NCI-H1105 (cell line): Measurements from ENCODE around the gene TRIP11.

ENCODE experiments used
- DNase-seq: peaks from one replicate; lab custom pipeline; 2025; lab: John Stamatoyannopoulos, UW

Gene TRIP11

DNA sequence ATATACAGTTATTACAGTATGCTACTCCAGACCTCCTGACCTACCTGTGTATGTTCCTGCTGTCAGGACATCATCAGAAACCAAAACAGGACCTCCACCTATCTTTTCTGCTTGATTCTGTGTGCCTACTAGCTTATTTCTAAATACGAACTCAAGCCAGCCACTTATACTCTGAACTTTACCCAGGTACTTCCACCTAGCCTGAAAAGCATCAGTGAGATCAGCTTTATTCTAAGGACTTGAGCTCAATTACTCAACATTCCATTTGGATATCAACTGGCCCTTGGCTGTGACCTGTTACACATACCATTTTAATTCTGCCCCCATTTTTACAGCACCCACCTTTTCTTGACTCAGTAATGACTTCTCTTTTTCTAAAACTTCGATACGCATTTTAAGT is 29.2 kb downstream of the TRIP11 start:
- no peak for DNase-seq

GRCh38 chr14:92009604-92010003 is 30.3 kb downstream of the TRIP11 start:
- DNase-seq = no peak

DNA sequence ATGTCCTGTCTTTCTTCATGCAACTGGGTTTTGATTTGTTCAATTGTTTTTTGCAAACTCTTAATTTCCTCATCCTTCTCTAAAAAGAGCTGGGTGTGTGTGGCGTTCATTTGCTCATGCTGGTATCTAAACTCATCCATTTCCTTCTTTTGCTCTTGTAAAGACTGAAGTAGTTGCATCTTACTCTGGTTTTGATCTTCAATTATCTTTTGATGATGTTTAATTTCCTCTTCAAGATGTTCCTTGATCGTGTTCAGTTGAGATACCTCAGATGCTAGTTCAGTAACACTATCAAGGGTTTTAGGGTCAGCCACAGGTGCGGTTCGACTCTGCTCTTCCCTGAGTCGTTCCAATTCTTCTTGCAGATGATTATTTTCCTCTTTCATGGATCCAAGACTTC is 34.8 kb downstream of the TRIP11 start:
- DNase-seq = no peak

DNA sequence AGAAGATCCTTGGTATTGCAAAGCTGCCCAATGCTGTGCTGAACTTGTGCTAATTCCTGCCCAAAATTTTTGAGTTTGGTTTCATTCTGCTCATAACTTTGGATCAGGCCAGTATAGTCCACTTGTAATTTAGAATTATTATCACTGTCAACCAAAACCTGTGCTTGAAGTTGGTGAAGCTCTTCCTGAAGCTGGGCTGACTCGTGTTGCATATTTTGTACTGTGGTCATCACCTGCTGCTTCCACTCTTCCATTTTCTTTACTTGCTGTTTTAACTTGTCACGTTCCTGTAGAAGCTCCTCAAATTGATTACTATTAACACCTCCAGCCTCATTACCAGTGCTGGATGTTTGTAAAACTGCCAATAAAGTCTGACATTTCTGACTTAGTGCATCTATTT is 35.8 kb downstream of the TRIP11 start:
- no peak for DNase-seq

GRCh38 chr14:91998667-91999570 is 40.9 kb downstream of the TRIP11 start:
- no peak for DNase-seq

GRCh38 chr14:91997492-91997891 is 42.4 kb downstream of the TRIP11 start:
- DNase-seq = no peak

DNA sequence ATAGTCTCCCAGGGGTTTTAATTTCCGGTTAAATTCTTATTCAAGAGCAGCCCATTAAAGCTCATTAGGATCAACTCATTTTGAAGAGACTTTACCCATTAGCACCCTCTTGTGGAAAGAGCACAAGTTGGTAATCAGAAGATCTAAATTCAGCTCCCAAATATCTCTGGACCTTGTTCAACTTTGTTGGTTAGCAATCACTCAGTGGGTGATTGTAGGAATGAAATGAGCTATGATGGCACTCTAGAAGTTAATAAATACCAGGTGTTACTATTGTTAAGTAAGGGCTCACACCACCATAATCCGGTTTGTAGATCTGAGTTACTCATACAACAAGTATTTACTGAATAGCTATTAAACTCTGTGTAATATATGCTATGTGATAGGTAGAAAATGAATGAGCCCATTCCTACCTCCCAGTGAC is 42.9 kb downstream of the TRIP11 start:
- DNase-seq = peak; percentile 59

DNA sequence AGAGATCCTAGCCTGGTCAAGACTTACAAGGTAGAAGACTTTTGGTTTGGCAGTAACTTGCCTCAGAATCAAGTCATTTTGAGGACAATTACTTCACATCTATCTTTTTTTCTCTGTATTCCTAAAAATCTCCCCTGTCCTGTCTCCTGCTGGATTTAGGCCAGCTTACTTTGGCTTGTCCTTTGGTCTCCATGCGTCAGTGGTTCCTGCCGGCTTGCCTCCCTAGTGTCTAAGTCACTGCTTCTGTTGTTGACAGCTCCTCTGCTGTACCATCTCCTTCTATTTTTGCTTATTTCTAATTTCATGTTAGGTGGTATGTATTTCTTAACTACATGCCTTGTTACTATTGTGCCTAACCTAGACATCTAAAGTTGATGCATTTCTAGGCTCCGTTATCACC is 52.7 kb downstream of the TRIP11 start:
- DNase-seq = no peak

DNA sequence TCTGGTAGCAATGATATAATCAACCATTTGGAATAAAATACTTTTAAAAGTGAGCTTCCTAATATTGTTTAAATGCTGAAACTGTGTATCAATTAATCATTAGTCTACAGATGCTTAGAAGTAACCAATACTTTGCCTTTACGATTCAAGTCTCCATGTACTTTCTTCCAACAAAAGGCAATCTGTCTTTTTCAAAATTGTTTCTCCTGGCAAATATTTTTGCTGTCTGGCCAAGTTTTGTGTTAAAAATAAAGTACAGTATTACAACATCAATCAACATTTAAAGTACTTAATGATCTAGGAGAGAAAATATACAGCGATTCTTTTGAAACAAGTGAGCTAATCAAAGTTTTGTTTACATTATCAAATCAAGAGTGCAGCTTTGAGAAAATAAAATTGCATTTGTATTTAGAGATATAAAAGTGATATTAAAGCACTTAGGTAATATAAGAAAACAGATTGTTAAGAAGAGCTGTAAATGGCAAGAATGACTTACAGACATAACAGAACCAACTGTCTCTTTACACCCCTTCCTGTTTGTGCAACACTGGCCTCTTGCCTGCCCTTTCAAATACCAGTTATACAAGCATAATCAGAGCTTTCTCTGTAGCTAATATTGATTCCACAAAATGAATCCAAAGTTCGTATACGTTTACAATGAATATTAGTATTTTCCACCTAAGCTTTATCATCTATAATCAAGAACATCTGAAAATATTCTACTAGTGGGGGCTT is 54.2 kb downstream of the TRIP11 start:
- no peak for DNase-seq

DNA sequence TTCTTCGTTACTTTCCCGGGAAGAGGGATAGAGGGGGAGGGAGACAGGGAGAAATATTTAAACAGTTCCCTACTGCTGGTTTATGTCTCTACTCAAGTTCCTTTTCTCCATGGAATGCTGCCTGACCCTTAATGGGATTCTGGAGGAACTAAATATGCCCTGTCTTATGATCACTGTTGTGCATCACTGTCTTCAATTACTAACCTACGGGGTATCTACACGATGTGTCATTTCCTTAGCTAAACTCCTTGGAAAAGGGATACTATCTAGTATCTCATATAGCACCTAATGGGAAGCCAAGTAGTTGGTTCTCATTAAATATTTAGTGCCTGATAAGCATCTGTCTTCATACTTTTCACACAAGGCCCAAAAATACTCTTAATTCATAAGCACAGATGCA is 54.9 kb downstream of the TRIP11 start:
- no peak for DNase-seq

DNA sequence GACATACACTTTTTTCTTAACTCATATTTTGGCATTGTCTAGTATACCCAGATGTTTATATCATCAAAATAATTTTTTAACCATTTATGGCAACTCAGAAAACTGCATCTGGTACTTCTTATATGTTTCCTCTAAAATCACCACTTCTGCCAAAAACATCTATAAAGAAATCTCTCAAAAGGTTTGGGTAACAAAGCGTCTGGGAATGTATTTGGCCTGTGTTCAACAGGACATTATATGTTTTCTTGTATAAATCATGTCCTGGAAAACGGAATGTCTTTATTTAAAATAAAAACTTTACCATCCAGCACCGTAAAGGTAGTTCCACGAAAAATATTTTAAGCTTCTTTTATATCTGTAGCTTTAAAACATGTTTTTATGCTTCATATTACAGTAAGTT is 56.3 kb downstream of the TRIP11 start:
- no peak for DNase-seq

- no peak for DNase-seq
These were observed 59.7 kb downstream of the TRIP11 start for GRCh38 chr14:91980157-91980556.

- DNase-seq = no peak
These were observed 62.0 kb downstream of the TRIP11 start for GRCh38 chr14:91977884-91978283.

GRCh38 chr14:91975763-91976162 is 64.1 kb downstream of the TRIP11 start:
- DNase-seq = no peak

DNA sequence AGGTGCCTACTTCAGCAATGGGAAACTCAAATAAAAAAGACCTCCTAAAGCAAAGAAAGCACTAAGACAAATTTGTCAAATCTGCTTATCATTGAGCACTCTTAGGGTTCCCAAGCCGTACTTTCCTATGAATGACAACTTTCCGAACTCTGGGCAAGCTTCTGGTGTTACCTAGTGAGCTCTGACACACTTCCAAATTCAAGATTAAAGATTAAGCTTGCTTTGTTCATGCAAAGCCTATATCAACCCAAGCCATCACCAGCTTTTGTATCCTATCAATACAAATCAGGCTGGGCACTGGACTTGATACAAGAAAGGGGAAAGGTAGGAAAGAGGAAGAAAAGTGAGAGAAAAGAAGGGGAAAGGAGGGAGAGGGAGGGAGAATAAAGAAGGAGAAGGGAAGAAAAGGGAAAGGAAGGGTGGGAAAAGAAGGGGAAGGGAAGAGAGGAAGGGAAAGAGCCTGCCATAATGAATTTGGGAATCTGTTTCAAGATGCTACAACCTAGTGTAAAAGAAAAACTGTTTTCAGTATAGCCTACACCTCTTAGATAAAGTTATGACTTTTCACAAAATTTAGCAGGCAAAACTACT is 68.6 kb downstream of the TRIP11 start:
- DNase-seq = no peak

DNA sequence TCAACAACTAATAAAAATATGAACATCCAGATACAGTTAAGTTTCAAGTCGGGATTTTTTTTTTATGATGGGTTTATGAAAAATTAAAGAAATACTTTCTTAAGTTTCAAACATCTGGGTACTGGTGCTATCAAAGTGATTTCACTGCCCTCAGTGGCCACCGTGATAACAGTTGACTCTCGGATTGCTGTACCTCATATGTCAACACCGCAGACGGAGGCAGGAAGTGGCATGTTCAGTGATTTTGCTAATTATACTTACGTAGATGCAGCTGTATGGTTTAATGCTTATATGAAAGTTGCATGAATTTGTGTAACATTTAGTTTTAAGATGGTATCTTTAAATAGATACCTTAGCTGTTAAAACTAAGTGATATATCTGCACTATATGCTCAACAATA is 71.6 kb downstream of the TRIP11 start:
- no peak for DNase-seq

- DNase-seq = no peak
These were observed 75.1 kb downstream of the TRIP11 start for GRCh38 chr14:91964724-91965123.

DNA sequence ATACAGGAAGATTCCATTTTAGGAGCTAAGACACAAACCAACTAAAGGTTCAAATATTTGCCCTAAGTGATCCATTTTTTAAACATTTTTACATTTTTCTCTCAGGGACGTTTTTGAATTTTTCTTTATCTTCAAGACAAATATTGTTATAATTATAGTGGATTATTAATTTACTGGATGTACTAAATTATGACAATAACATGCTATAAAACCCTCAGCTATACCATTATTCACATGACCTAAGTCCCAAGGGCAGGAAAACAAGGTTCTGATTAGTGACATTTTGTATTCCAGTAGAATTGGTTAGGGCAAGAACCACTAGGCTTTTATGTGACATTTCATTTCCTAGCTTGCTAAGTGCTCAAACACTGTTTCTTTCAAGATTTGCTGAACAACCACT is 75.8 kb downstream of the TRIP11 start:
- DNase-seq = no peak

DNA sequence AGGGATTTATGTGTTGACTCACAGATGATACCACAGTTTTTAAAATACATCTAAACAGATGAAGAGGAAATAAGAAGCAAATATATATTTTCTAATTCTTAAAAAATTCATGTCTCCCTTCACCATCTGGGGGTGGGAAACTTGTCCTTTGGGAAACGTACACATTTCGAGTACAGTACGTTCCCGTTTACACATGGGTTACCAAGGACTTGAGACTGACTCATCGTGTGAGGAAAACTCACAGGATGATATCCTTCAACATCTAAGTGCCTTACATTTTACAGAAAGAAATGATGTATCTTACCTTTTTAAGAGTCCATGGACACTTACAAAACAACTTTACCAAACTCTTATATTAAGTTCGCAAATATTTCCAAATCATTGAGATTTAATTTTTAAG is 76.4 kb downstream of the TRIP11 start:
- no peak for DNase-seq

DNA sequence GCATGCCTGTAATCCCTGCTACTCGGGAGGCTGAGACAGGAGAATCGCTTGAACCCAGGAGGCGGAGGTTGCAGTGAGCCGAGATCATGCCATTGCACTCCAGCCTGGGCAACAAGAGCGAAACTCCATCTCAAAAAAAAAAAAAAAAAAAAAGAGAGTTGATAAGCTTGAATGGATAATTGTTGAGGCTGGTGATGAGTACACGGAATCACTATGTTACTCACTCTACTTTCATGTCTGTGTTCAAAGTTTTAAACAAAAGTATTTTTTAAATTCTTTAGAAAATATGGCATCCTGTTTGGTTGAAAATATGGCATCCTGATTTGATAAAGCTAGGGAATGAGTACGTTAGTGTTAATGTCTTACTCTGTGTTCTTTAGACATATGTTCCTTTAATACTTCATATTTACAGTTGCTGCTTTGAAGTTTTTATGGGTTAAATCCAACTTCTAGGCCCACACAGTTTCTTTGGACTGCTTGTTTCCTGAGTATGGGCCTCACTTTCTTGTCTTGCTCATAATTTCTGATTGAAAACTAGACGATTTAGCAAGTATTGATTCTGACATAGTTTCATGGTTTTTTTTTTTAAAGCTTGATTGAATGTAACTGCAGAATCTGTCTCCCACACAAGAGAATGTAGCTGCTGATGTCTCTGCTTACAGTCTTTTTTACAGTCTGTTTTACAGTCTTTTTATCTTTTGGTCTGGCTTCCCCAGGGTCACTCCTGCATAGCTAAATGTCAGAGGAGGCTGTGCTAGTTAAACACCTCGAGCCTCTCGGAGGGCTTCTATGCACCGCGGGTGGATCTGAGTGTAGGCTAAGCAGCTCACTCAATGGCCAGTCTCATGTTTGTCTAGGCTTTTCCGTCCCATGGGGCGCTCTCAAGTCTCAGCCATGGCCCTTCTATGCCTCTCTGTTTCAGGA is 78.3 kb downstream of the TRIP11 start:
- no peak for DNase-seq

DNA sequence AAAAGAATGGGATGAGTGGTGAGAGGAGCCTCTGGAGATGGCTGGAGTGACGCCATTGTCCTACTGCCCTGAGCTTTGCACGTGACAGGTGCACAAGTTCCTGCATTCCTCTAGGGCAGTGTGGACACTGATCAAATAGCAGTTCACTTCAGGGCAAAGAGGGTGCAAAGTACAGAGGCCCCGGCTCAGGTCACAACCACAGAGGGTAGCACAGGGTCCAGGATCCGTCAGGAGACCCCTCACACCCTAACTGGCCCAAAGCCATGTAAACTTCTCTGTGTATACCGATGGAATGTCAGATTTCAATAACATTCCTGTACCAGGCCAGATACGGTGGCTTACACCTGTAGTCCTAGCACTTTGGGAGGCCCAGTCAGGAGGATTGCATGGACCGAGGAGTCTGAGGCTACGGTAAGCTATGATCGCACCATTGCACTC is 82.0 kb downstream of the TRIP11 start:
- DNase-seq = no peak

GRCh38 chr14:91956616-91957015 is 83.2 kb downstream of the TRIP11 start:
- DNase-seq = no peak
